ENCODE data around the gene FAM124A. TPM values are rescaled to one million over a fixed set of nuclear protein-coding genes. Genes with fewer than 3 reads are reported as not detected.

FAM124A gene
- total RNA-seq, 3 donors from 2014 or later (not counting 1 experiment from before 2014, with no cell fraction given), result not detected

DNA sequence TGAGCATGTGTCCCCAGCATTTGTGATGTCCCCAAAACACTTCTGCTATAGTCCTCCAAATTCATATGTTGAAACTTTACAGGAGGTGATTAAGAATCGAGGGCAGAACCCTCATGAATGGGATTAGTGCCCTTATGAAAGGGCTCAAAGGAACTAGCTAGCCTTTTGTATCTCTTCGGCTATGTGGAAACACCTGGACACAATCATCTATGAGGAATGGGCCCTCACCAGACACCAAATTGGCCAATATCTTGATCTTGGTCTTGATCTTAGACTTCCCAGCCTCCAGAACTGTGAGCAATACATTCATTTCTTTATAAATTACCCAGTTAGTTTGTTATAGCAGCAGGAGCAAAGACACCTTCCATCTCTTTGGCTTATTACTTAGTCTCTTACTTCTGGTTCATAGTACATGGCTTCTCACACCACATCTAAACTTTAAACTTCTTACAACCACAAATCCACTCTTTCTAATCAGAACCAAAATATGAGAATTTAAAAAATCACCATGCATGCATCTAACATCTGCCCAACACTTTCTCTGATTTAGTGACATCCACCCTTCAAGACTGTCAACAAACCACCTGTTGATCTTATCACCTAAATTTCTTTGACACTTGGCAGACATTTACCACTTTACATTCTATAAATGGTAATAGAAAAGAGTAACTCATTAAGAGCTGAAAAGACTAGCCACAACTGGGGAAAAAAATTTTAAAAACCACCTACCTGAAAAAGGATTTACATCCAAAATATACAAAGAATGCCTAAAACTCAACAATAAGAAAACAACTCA is 110.6 kb downstream of the FAM124A start:
- H3K27me3 ChIP-seq (ENCODE audit: control insufficient read depth, insufficient read depth, low read length), result peaks cover 2% of the 10 kb centered on the region
- no peaks in the 10 kb centered on the region for H3K36me3 ChIP-seq (ENCODE audit: control insufficient read depth, insufficient read depth, low read length)
- ATAC-seq (no peak), DNase-seq (no peak)
- intact Hi-C loops (cut with micrococcal nuclease), result no loop called here
- H3K9me3 ChIP-seq (ENCODE audit: control insufficient read depth, insufficient read depth, low read length), result no peaks in the 10 kb centered on the region
- Mint-ChIP-seq H3K4me3 (no peak overlapping the region), H3K4me1 (peaks cover 17 to 19% of the 10 kb centered on the region in 2 donors), H3K27ac (no peak overlapping the region), H3K36me3 (no peaks in the 10 kb centered on the region), H3K9me3 (no peaks in the 10 kb centered on the region), H3K27me3 (ENCODE audit: low read depth in 2 of 2) (peaks cover 4 to 11% of the 10 kb centered on the region in 2 donors)
- peaks cover 13% of the 10 kb centered on the region for H3K4me1 ChIP-seq (ENCODE audit: control insufficient read depth, insufficient read depth, low read length)
- WGBS (ENCODE audit: insufficient coverage), result 89% methylated on average over 2 of the region's 2 CpGs
- no peak overlapping the region for H3K4me3 ChIP-seq (ENCODE audit: low read length)
- no peak overlapping the region for H3K27ac ChIP-seq (ENCODE audit: low read length)
- TF ChIP-seq, protein P1, sequence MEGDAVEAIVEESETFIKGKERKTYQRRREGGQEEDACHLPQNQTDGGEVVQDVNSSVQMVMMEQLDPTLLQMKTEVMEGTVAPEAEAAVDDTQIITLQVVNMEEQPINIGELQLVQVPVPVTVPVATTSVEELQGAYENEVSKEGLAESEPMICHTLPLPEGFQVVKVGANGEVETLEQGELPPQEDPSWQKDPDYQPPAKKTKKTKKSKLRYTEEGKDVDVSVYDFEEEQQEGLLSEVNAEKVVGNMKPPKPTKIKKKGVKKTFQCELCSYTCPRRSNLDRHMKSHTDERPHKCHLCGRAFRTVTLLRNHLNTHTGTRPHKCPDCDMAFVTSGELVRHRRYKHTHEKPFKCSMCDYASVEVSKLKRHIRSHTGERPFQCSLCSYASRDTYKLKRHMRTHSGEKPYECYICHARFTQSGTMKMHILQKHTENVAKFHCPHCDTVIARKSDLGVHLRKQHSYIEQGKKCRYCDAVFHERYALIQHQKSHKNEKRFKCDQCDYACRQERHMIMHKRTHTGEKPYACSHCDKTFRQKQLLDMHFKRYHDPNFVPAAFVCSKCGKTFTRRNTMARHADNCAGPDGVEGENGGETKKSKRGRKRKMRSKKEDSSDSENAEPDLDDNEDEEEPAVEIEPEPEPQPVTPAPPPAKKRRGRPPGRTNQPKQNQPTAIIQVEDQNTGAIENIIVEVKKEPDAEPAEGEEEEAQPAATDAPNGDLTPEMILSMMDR (IDR thresholded peaks at IDR 0.05), result no peak

DNA sequence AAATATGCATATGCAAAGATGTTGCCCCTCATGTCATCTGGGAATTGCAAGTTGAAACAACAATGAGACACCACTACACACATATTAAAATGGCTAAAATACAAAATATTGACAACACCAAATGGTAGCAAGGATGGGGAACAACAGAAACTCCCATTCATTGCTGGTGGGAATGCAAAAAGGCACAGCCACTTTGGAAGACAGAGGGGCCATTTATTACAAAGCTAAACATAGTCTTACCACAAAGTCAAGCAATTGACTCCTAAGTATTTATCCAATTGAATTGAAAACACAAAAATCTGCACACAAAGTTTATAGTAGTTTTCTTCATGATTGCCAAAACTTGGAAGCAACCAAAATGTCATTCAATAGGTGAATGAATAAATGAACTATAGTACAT is 111.2 kb downstream of the FAM124A start:
- TF ChIP-seq, protein P1 (IDR thresholded peaks at IDR 0.05), result no peak
- H3K4me1 Mint-ChIP-seq, result peaks cover 17 to 19% of the 10 kb centered on the region in 2 donors
- intact Hi-C loops (cut with micrococcal nuclease), result no loop called here
- Histone ChIP-seq H3K4me1 (ENCODE audit: control insufficient read depth, insufficient read depth, low read length) (peaks cover 13% of the 10 kb centered on the region), H3K4me3 (ENCODE audit: low read length) (no peak overlapping the region), H3K36me3 (ENCODE audit: control insufficient read depth, insufficient read depth, low read length) (no peaks in the 10 kb centered on the region), H3K9me3 (ENCODE audit: control insufficient read depth, insufficient read depth, low read length) (no peaks in the 10 kb centered on the region), H3K27ac (ENCODE audit: low read length) (no peak overlapping the region), H3K27me3 (ENCODE audit: control insufficient read depth, insufficient read depth, low read length) (peaks cover 2% of the 10 kb centered on the region)
- H3K27ac Mint-ChIP-seq, result no peak overlapping the region
- no peaks in the 10 kb centered on the region for H3K9me3 Mint-ChIP-seq
- no peak for DNase-seq
- peaks cover 4 to 11% of the 10 kb centered on the region in 2 donors for H3K27me3 Mint-ChIP-seq (ENCODE audit: low read depth in 2 of 2)
- no peak overlapping the region for H3K4me3 Mint-ChIP-seq
- ATAC-seq, result no peak
- H3K36me3 Mint-ChIP-seq, result no peaks in the 10 kb centered on the region

DNA sequence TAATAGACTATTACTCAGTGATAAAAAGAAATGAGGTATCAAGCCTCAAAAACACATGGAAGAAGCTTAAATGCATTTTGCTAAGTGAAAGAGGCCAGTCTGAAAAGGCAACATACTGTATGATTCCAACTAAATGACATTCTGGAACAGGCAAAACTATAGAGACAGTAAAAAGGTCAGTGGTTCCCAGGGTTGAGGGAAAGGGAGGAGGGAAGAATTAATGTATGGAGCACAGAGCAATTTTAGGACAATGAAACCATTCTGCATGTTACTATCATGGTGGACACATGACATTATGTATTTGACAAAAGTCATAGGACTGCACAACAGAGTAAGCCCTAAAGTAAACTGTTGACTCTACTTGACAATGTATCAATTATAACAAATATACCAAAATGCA is 111.6 kb downstream of the FAM124A start:
- Mint-ChIP-seq H3K27me3 (ENCODE audit: low read depth in 2 of 2) (peaks cover 4 to 11% of the 10 kb centered on the region in 2 donors), H3K4me3 (no peak overlapping the region), H3K9me3 (no peaks in the 10 kb centered on the region), H3K4me1 (peaks cover 17 to 19% of the 10 kb centered on the region in 2 donors), H3K27ac (no peak overlapping the region), H3K36me3 (no peaks in the 10 kb centered on the region)
- no peak for ATAC-seq
- intact Hi-C loops (cut with micrococcal nuclease), result no loop called here
- DNase-seq, result no peak
- Histone ChIP-seq H3K27ac (ENCODE audit: low read length) (no peak overlapping the region), H3K9me3 (ENCODE audit: control insufficient read depth, insufficient read depth, low read length) (no peaks in the 10 kb centered on the region), H3K27me3 (ENCODE audit: control insufficient read depth, insufficient read depth, low read length) (peaks cover 2% of the 10 kb centered on the region), H3K4me1 (ENCODE audit: control insufficient read depth, insufficient read depth, low read length) (peaks cover 13% of the 10 kb centered on the region), H3K4me3 (ENCODE audit: low read length) (no peak overlapping the region), H3K36me3 (ENCODE audit: control insufficient read depth, insufficient read depth, low read length) (no peaks in the 10 kb centered on the region)
- TF ChIP-seq, protein P1 (IDR thresholded peaks at IDR 0.05), result no peak

Other genes with a start within 250 kb of the FAM124A start
- gene C13orf42, start 111.1 kb upstream of the FAM124A start, total RNA-seq, result not detected
- gene SERPINE3, start 117.3 kb downstream of the FAM124A start, total RNA-seq, result not detected
- gene INTS6, start 230.6 kb downstream of the FAM124A start, total RNA-seq, result 100 to 1,000 TPM in 2 of 3 donors, 10 to 100 TPM in 1; 89.2 to 142 (median 110) TPM

Data from natural killer cell (primary cell).